Measurements from ENCODE around the gene CEND1. TPM values are rescaled to one million over a fixed set of nuclear protein-coding genes. Genes with fewer than 3 reads are reported as not detected.

CEND1 gene
- total and polyA plus RNA-seq, 2 of the 13 experiments (the other 11 are each of a cell fraction or from before 2014, with no cell fraction given): not detected

GRCh38 chr11:797296-798092 is 7.6 kb upstream of the CEND1 start (continued):
- no peak for TF ChIP-seq CSRNP2 (CRISPR knock-in tag; conservative IDR thresholded peaks at IDR 0.05; ENCODE audit: low read depth)
- no peak for TF ChIP-seq ZNF772 (CRISPR knock-in tag; IDR thresholded peaks at IDR 0.05)
- peak; percentile 40 for TF ChIP-seq RXRA (CRISPR knock-in tag; IDR thresholded peaks at IDR 0.05)
- no peak for TF ChIP-seq ZNF639 (CRISPR knock-in tag; conservative IDR thresholded peaks at IDR 0.05)
- TF ChIP-seq ZNF816 (CRISPR knock-in tag; IDR thresholded peaks at IDR 0.05; ENCODE audit: borderline replicate concordance): no peak
- TF ChIP-seq ZC3H4 (CRISPR knock-in tag; IDR thresholded peaks at IDR 0.05; ENCODE audit: borderline replicate concordance): no peak
- no peak for TF ChIP-seq RBAK (CRISPR knock-in tag; IDR thresholded peaks at IDR 0.05)
- TF ChIP-seq HOXA3 (CRISPR knock-in tag; IDR thresholded peaks at IDR 0.05): peak; percentile 2; the same call in 1 of the 2 replicates
- TF ChIP-seq ARNTL (CRISPR knock-in tag; IDR thresholded peaks at IDR 0.05): peak; percentile 57; the same call in 1 of the 2 replicates
- TF ChIP-seq U2AF1 (optimal IDR thresholded peaks at IDR 0.05; ENCODE audit: low read depth, low read length): no peak
- no peak for TF ChIP-seq HNF4G (IDR thresholded peaks at IDR 0.05; ENCODE audit: borderline replicate concordance, low read depth, low read length)
- TF ChIP-seq HNF4G (CRISPR knock-in tag; IDR thresholded peaks at IDR 0.05; ENCODE audit: borderline replicate concordance, low read depth): no peak
- 0 out of 2 replicates have a peak, but pooled peaks have one; percentile 16 for TF ChIP-seq ZNF724P (CRISPR knock-in tag; IDR thresholded peaks at IDR 0.05; ENCODE audit: borderline replicate concordance)
- TF ChIP-seq KLF15 (CRISPR knock-in tag; IDR thresholded peaks at IDR 0.05; ENCODE audit: borderline replicate concordance): peak; percentile 71; the same call in 1 of the 2 replicates
- peak; percentile 88 for TF ChIP-seq DZIP1 (CRISPR knock-in tag; IDR thresholded peaks at IDR 0.05)
- TF ChIP-seq THAP11 (CRISPR knock-in tag; IDR thresholded peaks at IDR 0.05): peak; percentile 10; the same call in 1 of the 2 replicates
- no peak for TF ChIP-seq CEBPB (IDR thresholded peaks at IDR 0.05; ENCODE audit: borderline replicate concordance, low read depth, low read length)
- TF ChIP-seq RAD21 (CRISPR knock-in tag; IDR thresholded peaks at IDR 0.05): no peak
- TF ChIP-seq HNRNPL (IDR thresholded peaks at IDR 0.05; ENCODE audit: low read depth, low read length): 0 out of 2 replicates have a peak, but pooled peaks have one; percentile 35
- TF ChIP-seq CREB3 (CRISPR knock-in tag; IDR thresholded peaks at IDR 0.05): no peak

Measured in HepG2 (cell line).